HepG2 (cell line): ENCODE measurements around the gene FITM1. TPM values are rescaled to one million over a fixed set of nuclear protein-coding genes. Genes with fewer than 3 reads are reported as not detected.
A peak's percentile ranks its signal among the peaks of the same experiment; 100 is the strongest.

Experiments
- CREM ChIP-seq, 2 experiments: sonication (generic) in 1 of 2; formaldehyde crosslinking in 1 of 2; IDR thresholded peaks; 2 replicates each; pipeline versions ENCODE4 v1.4.0 to v1.6.1; 2016 to 2020; ENCODE audit warnings: antibody characterized with exemption in 1 of 2, mild to moderate bottlenecking in 1 of 2, missing genetic modification reagents in 1 of 2
- EP300 ChIP-seq, 3 experiments: sonication (generic) in 1 of 3; formaldehyde crosslinking in 1 of 3; IDR thresholded peaks; 2 replicates each; pipeline versions ENCODE4 v1.5.1 to v1.6.1; 2011 to 2020; ENCODE audit warnings: low read depth in 2 of 3, low read length in 2 of 3, borderline replicate concordance in 1 of 3, improper control_type of control experiment in 1 of 3, mild to moderate bottlenecking in 1 of 3, missing genetic modification reagents in 1 of 3, moderate library complexity in 1 of 3
- EZH2 ChIP-seq: conservative IDR thresholded peaks from 2 replicates; pipeline ENCODE4 v1.6.1; 2012; ENCODE audit warnings: mild to moderate bottlenecking, low read depth, low read length, moderate library complexity
- ISL2 ChIP-seq: sonication (generic); formaldehyde crosslinking; IDR thresholded peaks from 2 replicates; pipeline ENCODE4 v1.5.0; 2020; ENCODE audit warnings: missing genetic modification reagents
- KAT8 ChIP-seq: IDR thresholded peaks from 2 replicates; pipeline ENCODE4 v1.6.1; 2016; ENCODE audit warnings: missing genetic modification reagents, missing compliant biosample characterization
- NFYC ChIP-seq: IDR thresholded peaks from 2 replicates; pipeline ENCODE4 v1.6.1; 2016; ENCODE audit warnings: missing genetic modification reagents, missing compliant biosample characterization
- SALL2 ChIP-seq: sonication (generic); formaldehyde crosslinking; IDR thresholded peaks from 2 replicates; pipeline ENCODE4 v1.8.1; 2023; ENCODE audit warnings: mild to moderate bottlenecking, missing genetic modification reagents, inconsistent platforms
- ZBTB42 ChIP-seq: sonication (generic); formaldehyde crosslinking; IDR thresholded peaks from 2 replicates; pipeline ENCODE4 v1.5.0; 2020; ENCODE audit warnings: mild to moderate bottlenecking, missing genetic modification reagents
- ZNF234 ChIP-seq: sonication (generic); formaldehyde crosslinking; conservative IDR thresholded peaks from 2 replicates; pipeline ENCODE4 v1.5.1; 2020; ENCODE audit warnings: mild to moderate bottlenecking, missing genetic modification reagents
- ZNF496 ChIP-seq: sonication (generic); formaldehyde crosslinking; IDR thresholded peaks from 2 replicates; pipeline ENCODE4 v1.8.1; 2023; ENCODE audit warnings: mild to moderate bottlenecking, moderate library complexity, missing genetic modification reagents; ENCODE audit not compliant: insufficient replicate concordance
- ZNF510 ChIP-seq: sonication (generic); formaldehyde crosslinking; IDR thresholded peaks from 2 replicates; pipeline ENCODE4 v1.4.0; 2020; ENCODE audit warnings: low read depth, mild to moderate bottlenecking, missing genetic modification reagents
- ZNF776 ChIP-seq: sonication (generic); formaldehyde crosslinking; IDR thresholded peaks from 2 replicates; pipeline ENCODE4 v1.4.0; 2020; ENCODE audit warnings: mild to moderate bottlenecking, missing genetic modification reagents
- polyA plus RNA-seq, 8 experiments: library from polyadenylated mRNA; depleted of rRNA in 3 of 8; stranded (reverse) in 7 of 8; unstranded in 1 of 8; fragments of >200 nt; fragmentation: Illumina TruSeq in 4 of 8; extraction: Trizol in 4 of 8; gene quantifications; 2 replicates each; pipeline versions ENCODE4 v1.2.1 to v1.2.3, GENCODE V29; 2011 to 2016; ENCODE audit warnings: low read depth in 4 of 8, missing spikeins in 1 of 8, mixed read lengths in 1 of 8; ENCODE audit not compliant: insufficient read depth in 1 of 8
- total RNA-seq, 5 experiments: library from RNA; depleted of rRNA; stranded (reverse); fragments of >200 nt; fragmentation: Illumina TruSeq; extraction: Trizol; gene quantifications; 2 replicates each; pipeline ENCODE4 v1.2.3, GENCODE V29; 2016; ENCODE audit warnings: low read depth in 1 of 5
- TF ChIP-seq, protein P1 (sequence below): sonication (generic); formaldehyde crosslinking; IDR thresholded peaks from 2 replicates; pipeline ENCODE4 v1.5.1; 2020; ENCODE audit warnings: missing genetic modification reagents, mild to moderate bottlenecking, borderline replicate concordance
- TF ChIP-seq, protein P2 (sequence below): sonication (generic); formaldehyde crosslinking; IDR thresholded peaks from 2 replicates; pipeline ENCODE4; 2020; ENCODE audit warnings: missing genetic modification reagents, mild to moderate bottlenecking, borderline replicate concordance
- TF ChIP-seq, protein P3 (sequence below): sonication (generic); formaldehyde crosslinking; IDR thresholded peaks from 2 replicates; pipeline ENCODE4 v1.5.1; 2020; ENCODE audit warnings: missing genetic modification reagents, mild to moderate bottlenecking, borderline replicate concordance
- TF ChIP-seq, protein P4 (sequence below): sonication (generic); formaldehyde crosslinking; IDR thresholded peaks from 2 replicates; pipeline ENCODE4 v1.8.0; 2022; ENCODE audit warnings: missing genetic modification reagents, mild to moderate bottlenecking, borderline replicate concordance
- TF ChIP-seq, protein P5 (sequence below): sonication (generic); formaldehyde crosslinking; IDR thresholded peaks from 2 replicates; pipeline ENCODE4 v1.8.0; 2023; ENCODE audit warnings: mild to moderate bottlenecking, missing genetic modification reagents
- TF ChIP-seq, protein P6 (sequence below): sonication (generic); formaldehyde crosslinking; IDR thresholded peaks from 2 replicates; pipeline ENCODE4 v1.5.0; 2020; ENCODE audit warnings: missing genetic modification reagents

Gene FITM1
- total and polyA plus RNA-seq, 2 of the 13 experiments (the other 11 are each of a cell fraction or from before 2014, with no cell fraction given), result 2.7 to 5.8 TPM

DNA sequence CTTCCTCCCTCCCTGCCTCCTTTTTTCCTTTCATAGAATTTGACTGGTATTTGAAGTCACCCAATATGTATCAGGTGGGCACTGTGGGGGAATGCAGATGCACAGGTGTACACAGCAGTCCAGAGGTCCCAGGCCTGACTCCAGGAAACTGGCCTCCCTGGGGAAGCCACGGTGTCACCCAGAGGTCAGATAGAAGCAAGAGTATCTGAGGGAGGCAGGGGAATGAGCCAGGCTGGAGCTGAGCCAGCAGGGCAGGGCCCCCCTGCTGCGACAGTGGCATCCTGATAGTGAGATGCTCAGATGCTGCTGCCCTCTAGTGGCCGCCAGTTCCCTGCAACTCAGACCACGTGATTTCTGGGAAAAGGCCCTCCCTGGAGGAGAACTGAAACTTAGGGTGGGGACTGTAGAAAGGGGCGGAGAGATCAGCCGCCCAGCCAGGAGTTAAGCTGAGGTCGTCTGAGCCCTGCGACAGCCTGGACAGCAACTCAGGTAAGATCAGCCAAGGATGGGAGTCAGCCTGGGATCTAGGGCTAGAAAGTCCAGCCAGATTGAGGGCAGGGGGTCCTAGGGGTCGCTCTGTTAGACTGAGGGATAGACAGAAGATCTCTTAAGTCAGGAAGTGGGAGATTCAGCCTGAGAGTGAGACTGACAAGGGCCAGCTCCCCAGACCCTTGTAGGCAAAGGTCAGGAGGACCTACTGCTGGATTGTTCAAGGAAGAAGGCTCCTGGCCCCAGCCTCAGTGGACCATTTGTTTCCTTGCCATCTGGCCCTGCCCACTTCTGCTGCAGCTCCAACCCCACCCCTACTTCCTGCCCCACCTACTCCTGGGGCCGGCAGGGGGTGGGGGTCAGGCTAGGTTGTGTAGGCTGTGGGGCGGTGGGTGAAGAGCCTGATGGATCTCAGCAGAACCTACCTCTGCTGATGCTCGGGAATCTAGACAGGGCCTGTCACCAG is 30.7 kb downstream of the FITM1 start, which contains the start of gene IRF9 (continued):
- TF ChIP-seq NFYC (CRISPR knock-in tag) (peak; percentile 71), ZNF776 (CRISPR knock-in tag) (peak; percentile 69), ZNF510 (CRISPR knock-in tag) (no peak), EZH2 (no peak), ZBTB42 (0 out of 2 replicates have a peak, but pooled peaks have one; percentile 87), KAT8 (CRISPR knock-in tag) (peak; percentile 99), ZNF234 (no peak), CREM (IDR thresholded peaks at IDR 0.05) (peak; percentile 77), CREM (CRISPR knock-in tag; IDR thresholded peaks at IDR 0.05) (no peak; the same call in 1 of the 2 replicates), ZNF496 (CRISPR knock-in tag) (no peak), EP300 (IDR thresholded peaks at IDR 0.05; ENCODE audit: low read depth in 2 of 2, low read length in 2 of 2) (peak; percentile 55 to 85; a peak in 3 of 4 replicates), EP300 (CRISPR knock-in tag; IDR thresholded peaks at IDR 0.05; ENCODE audit: borderline replicate concordance) (peak; percentile 92), SALL2 (CRISPR knock-in tag) (peak; percentile 100), ISL2 (peak; percentile 95)
- TF ChIP-seq, protein P1, sequence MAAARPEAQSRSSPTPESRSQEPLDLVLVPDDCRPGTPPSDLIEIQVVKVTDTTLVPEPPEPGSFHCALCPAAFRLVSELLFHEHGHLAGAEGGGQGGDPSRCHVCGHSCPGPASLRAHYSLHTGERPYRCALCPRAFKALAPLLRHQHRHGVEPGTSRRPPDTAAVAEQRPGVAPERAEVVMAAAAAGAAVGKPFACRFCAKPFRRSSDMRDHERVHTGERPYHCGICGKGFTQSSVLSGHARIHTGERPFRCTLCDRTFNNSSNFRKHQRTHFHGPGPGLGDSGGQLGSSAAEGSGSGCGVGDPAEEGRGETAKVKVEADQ, result peak; percentile 89
- TF ChIP-seq, protein P2, sequence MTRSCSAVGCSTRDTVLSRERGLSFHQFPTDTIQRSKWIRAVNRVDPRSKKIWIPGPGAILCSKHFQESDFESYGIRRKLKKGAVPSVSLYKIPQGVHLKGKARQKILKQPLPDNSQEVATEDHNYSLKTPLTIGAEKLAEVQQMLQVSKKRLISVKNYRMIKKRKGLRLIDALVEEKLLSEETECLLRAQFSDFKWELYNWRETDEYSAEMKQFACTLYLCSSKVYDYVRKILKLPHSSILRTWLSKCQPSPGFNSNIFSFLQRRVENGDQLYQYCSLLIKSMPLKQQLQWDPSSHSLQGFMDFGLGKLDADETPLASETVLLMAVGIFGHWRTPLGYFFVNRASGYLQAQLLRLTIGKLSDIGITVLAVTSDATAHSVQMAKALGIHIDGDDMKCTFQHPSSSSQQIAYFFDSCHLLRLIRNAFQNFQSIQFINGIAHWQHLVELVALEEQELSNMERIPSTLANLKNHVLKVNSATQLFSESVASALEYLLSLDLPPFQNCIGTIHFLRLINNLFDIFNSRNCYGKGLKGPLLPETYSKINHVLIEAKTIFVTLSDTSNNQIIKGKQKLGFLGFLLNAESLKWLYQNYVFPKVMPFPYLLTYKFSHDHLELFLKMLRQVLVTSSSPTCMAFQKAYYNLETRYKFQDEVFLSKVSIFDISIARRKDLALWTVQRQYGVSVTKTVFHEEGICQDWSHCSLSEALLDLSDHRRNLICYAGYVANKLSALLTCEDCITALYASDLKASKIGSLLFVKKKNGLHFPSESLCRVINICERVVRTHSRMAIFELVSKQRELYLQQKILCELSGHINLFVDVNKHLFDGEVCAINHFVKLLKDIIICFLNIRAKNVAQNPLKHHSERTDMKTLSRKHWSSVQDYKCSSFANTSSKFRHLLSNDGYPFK (CRISPR knock-in tag), result peak; percentile 94; the same call in 1 of the 2 replicates
- TF ChIP-seq, protein P3, sequence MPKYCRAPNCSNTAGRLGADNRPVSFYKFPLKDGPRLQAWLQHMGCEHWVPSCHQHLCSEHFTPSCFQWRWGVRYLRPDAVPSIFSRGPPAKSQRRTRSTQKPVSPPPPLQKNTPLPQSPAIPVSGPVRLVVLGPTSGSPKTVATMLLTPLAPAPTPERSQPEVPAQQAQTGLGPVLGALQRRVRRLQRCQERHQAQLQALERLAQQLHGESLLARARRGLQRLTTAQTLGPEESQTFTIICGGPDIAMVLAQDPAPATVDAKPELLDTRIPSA, result no peak
- TF ChIP-seq, protein P4, sequence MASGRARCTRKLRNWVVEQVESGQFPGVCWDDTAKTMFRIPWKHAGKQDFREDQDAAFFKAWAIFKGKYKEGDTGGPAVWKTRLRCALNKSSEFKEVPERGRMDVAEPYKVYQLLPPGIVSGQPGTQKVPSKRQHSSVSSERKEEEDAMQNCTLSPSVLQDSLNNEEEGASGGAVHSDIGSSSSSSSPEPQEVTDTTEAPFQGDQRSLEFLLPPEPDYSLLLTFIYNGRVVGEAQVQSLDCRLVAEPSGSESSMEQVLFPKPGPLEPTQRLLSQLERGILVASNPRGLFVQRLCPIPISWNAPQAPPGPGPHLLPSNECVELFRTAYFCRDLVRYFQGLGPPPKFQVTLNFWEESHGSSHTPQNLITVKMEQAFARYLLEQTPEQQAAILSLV, result peak; percentile 100
- TF ChIP-seq, protein P5, sequence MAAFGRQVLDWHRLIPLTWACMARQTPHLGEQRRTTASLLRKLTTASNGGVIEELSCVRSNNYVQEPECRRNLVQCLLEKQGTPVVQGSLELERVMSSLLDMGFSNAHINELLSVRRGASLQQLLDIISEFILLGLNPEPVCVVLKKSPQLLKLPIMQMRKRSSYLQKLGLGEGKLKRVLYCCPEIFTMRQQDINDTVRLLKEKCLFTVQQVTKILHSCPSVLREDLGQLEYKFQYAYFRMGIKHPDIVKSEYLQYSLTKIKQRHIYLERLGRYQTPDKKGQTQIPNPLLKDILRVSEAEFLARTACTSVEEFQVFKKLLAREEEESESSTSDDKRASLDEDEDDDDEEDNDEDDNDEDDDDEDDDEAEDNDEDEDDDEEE (CRISPR knock-in tag), result peak; percentile 84; the same call in 1 of the 2 replicates
- TF ChIP-seq, protein P6, sequence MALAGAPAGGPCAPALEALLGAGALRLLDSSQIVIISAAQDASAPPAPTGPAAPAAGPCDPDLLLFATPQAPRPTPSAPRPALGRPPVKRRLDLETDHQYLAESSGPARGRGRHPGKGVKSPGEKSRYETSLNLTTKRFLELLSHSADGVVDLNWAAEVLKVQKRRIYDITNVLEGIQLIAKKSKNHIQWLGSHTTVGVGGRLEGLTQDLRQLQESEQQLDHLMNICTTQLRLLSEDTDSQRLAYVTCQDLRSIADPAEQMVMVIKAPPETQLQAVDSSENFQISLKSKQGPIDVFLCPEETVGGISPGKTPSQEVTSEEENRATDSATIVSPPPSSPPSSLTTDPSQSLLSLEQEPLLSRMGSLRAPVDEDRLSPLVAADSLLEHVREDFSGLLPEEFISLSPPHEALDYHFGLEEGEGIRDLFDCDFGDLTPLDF (CRISPR knock-in tag), result no peak
